ENCODE measurements around the gene SORCS2.

DNA sequence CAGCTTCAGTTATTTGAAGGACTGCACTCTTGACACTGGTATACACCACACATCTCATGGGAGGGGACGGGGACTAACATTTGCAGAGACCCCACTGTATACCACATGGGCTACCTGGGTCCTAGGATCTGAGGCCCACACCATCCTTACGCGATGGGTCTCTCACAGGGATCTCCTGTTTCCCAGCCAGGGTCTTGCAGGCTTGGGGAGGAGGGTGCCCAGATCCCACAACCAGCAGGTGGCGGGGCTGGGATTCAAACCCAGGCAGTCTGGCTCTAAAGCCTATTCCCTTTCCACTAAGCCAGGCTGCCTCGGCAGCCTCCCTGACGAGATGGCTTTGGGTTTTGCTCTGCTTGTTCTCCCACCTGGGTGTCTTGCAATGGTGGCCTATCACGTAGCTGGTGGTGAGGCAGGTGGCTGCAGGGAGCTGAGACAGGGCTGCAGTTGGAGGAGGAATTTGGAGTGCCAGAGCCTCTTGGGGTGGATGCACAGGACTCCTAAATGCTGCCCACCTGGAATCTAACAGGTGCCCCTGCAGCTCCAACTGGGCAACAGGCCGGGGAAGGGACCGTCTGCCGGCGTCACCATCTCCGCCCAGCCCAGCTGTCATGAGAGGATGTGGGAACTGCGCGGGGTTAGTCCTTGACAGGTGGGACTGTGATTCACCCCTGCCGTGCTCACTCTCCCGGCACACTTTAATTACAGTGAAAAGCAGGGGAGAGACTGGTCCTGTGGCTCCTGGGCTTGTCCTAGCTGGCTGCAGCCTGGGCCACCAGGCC lies 131.7 kb downstream of the SORCS2 start:
- TF ChIP-seq ZNF274 (IDR thresholded peaks at IDR 0.05; ENCODE audit: low read depth, low read length), result no peak
- no peak for TF ChIP-seq YY1 (IDR thresholded peaks at IDR 0.05; ENCODE audit: insufficient read depth, insufficient read length)
- no peak for TF ChIP-seq SUZ12 (IDR thresholded peaks at IDR 0.05; ENCODE audit: extremely low read depth, insufficient read depth, insufficient read length)
